Measurements from ENCODE around the gene BBS9.
"Not testable (repeated sequence)": the region's sequence is repeated elsewhere in the genome, so short reads cannot be mapped to it uniquely, and the experiment has no call there.

The BBS9 gene

DNA sequence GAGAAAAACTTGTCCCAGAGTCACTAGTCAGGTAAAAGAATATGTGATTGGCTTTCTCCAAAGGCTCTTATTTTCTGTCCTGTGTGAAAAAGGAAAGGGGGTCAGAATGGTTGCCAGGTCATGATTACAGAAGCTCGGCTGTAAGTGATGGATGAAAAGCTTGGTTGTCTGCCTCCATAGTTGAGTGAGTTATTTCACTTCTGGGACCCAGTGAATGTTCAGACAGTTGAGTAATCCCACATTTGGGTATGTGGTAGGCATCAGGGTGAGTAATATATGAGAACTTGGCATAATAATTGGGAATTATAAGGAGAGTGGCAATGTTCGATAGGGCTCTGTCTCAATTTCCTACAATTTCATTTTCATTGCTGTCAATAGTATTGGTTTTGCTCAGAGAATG, 72.5 kb downstream of the BBS9 start:
- no peak for DNase-seq

- no peak for DNase-seq
These were observed 81.6 kb downstream of the BBS9 start for GRCh38 chr7:33210958-33211357.

GRCh38 chr7:33212144-33212543, 82.8 kb downstream of the BBS9 start:
- no peak for DNase-seq

GRCh38 chr7:33215992-33216391, 86.6 kb downstream of the BBS9 start:
- DNase-seq = no peak

DNA sequence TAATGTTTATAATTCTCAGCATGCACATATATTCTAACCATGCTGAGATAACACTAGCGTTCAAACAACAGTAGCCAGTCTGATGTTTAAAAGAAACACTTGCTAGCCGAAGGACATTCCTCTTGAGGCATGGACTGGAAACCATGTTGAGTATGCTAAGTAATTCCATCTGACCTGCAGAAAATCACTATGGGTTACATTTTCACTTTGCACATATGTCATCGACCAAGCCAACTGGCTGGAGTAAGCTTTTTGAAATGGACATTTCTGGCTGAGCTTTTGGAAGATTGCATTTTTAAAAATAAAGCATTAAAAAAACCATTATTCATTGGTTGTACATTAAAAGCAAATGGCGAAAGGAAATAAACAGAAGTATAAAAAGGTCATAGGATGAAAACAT, 88.2 kb downstream of the BBS9 start:
- DNase-seq = no peak

DNA sequence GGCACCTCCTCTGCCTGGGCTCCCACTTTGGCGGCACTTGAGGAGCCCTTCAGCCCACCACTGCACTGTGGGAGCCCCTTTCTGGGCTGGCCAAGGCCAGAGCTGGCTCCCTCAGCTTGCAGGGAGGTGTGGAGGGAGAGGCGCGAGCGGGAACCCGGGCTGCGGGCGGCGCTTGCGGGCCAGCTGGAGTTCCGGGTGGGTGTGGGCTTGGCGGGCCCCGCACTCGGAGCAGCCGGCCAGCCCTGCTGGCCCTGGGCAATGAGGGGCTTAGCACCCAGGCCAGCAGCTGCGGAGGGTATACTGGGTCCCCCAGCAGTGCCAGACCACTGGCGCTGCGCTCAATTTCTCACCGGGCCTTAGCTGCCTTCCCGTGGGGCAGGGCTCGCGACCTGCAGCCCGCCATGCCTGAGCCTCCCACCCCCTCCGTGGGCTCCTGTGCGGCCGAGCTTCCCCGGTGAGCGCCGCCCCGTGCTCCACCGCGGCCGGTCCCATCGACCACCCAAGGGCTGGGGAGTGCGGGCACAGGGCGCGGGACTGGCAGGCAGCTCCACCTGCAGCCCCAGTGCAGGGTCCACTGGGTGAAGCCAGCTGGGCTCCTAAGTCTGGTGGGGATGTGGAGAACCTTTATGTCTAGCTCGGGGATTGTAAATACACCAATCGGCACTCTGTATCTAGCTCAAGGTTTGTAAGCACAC, 89.6 kb downstream of the BBS9 start:
- not testable (repeated sequence) for DNase-seq

DNA sequence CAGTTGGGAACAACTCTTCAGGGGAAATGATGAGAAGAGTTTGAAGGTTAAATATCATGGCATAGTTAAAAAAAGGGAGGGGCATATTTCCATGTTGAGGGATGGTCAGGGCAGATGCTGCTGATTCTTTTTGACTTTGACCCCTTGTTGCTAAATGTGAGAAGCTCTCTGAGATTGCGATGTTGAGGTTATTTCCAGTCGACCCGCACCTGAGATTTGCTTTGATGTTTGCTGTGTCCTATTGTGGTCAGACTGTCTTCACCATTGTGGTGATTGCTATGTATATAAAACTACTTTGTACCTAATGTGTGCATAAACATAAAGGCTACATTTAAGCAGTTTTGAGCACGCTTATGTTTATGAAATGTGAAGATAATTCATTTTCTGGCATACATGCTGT, 90.9 kb downstream of the BBS9 start:
- no peak for DNase-seq

GRCh38 chr7:33221390-33221789, 92.0 kb downstream of the BBS9 start:
- no peak for DNase-seq

- no peak for DNase-seq
These were observed 103.3 kb downstream of the BBS9 start for GRCh38 chr7:33232632-33233145.

GRCh38 chr7:33233659-33234058, 104.3 kb downstream of the BBS9 start:
- DNase-seq = no peak

- DNase-seq = no peak
These were observed 107.7 kb downstream of the BBS9 start for GRCh38 chr7:33237036-33237435.

DNA sequence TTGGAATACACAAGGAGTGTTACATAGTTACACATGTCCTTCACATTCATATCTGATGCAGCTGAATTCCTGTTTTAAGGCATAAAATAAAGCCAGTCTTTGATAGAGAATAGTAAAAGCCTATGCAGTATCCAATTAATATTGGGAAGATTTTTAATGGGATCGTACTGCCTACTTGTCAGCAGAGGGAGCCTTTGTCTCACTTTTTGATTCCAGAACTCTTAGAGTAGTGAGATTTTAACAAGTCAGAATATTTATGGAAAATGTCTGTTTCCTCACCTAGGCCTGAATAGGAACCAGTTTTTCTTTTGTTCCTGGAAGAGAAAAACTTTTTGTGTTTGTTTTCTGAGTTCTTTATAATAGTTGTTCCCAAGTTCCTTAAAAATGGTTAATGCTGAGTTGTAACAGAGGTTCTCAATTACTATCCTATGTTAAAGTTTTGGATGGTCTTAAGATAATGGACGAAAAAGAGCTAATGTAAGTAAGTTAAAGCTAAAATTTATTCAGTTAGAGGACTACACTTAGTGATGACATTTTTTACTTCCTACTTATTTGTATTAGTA, 114.0 kb downstream of the BBS9 start:
- DNase-seq = peak; percentile 43

DNA sequence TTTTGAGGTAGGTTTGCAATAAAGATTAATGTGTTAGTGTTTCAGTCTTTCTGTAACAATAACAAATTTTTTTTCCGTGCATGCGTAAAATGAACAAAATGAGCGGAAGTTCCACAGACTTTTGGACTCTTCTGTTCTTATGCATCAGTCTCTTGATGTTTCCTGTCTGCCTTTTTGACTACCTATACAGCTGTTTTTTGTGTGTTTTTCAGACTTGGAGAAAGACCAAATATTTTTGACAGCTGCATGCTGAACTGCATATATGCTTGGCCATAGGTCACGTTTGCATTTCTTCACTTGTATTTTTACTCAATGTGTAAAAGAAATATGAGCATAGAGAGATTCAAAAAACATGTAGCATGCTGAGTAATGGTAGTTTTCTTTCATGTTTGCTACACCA, 119.3 kb downstream of the BBS9 start:
- DNase-seq = no peak

DNA sequence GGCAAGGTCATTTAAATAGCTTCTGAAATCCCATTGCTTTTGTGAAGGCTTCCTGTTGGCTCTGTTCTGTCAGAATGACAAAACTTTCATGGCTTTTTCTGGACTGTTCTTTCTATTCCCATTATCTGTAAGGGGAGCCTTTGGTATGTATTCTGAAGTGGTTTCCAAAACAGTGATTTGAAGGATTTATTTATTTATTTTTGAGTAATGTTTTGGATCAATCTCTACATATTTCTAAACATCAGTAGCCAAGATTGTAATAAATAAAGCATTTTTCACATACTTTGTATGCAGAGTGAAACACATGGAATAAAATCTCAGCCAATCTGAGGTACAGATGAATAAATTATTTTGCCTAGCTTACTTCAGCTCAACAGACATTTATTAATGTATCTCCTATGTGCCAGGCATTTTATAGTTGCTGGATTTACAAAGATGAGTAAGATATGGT, 121.1 kb downstream of the BBS9 start:
- DNase-seq = no peak

DNA sequence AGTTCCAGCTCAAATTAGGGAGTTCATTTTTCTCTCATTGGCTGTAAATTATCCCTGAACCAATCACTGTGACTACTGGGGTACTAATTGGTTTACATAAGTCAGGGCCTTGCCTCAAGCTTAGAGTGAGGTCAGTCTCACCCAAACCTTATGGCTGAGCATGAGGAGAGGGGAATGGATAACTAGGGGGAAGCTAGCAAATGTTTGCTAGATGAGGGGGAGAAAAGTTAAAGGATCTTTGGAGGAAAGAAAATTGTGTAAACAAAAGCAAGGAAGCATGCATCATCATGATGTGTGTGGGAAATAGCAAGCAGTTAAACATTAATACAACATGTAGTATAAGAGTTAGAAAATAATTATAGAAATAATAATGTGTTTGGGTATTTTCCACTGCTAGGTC, 121.9 kb downstream of the BBS9 start:
- no peak for DNase-seq

DNA sequence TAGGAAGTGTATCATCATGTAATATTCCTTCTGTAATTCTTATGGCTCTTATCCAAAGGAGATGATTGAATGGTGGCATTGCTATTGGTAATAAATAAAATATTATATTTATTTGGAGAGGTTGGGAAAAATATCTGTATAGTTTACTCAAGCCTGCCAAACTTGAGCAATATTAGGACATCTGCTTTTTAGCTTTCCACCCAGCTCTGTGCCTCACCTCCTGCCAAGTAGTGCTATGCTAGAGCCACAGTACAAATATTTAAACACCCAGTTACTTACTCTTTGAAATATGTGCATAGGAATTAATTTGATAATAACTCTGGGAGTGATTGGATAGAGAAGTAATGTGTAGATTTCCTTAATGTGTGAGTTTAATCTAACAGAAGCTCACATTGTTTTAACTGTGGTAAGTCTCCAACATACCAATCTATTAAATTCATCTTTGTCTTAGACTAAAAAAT, 129.2 kb downstream of the BBS9 start:
- DNase-seq = no peak

GRCh38 chr7:33261585-33261984, 132.2 kb downstream of the BBS9 start:
- DNase-seq = no peak

- no peak for DNase-seq
These were observed 133.1 kb downstream of the BBS9 start for GRCh38 chr7:33262476-33262875.

DNA sequence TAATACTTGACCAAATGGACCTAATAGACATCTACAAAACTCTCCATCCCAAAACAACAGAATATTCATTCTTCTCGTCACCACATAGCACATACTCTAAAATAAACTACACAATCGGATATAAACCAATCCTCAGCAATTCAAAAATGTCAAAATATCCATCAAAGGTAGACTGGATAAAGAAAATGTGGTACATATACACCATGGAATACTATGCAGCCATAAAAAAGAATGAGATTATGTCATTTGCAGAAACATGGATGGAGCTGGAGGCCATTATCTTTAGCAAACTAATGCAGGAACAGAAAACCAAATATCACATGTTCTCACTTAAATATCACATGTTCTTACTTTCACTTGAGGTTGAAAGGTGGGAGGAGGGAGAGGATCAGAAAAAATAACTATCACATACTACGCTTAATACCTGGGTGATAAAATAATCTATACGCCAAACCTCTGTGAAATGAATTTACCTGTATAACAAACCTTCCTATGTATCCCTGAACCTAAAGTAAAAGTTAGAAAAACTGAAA, 142.5 kb downstream of the BBS9 start:
- DNase-seq = not testable (repeated sequence)

DNA sequence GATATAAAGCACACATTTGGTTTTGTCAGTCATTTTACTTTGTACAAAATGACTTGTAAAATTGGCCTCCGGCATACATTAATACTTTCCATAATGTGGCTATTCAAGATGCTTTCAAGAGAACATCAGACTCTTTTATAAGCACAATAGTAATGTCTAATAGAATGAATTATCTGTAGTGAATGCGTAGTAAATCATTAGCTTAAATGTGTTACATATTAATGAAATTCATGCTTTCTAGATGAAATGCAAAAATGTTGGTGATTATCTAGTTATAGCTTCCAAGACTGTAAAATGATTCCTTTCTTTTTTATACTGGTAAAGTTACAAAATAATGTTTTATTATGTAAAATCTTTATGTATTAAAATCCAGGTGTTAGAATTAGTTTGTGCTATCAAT, 144.0 kb downstream of the BBS9 start:
- DNase-seq = no peak

- DNase-seq = no peak
These were observed 147.0 kb downstream of the BBS9 start for GRCh38 chr7:33276325-33276724.

DNA sequence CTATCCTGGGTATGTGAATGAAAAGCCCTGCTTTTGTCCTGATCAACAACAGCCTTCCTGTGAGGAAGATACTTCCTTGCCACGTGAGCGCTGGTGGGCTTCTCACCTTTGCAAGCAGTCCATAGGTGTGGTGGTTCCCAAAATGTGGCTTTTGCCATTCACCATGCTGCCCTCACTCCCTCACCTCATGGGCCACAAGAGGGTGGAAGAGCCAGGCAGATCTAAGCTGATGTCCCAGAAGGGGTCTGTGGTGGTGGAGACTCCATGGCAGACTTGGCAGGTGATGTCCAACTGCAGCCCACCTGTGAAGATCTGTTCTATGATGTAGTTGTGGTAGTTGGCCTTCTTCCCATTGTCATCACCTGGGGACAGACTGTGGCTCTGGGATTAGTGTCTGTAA, 147.4 kb downstream of the BBS9 start:
- no peak for DNase-seq

- DNase-seq = no peak
These were observed 148.7 kb downstream of the BBS9 start for GRCh38 chr7:33278095-33278494.

- no peak for DNase-seq
These were observed 157.1 kb downstream of the BBS9 start for GRCh38 chr7:33286501-33286900.
